Islet of Langerhans (tissue), 1 donor: ENCODE measurements around the gene GUCA1C.

Experiments used
- FAIRE-seq: peaks from one replicate; lab custom pipeline; 2011; peaks lifted over from hg19 to GRCh38; lab: Jason Lieb, UNC

The GUCA1C gene

GRCh38 chr3:108907194-108907593 is 46.5 kb downstream of the GUCA1C start:
- no peak for FAIRE-seq

- no peak for FAIRE-seq
Observed at GRCh38 chr3:108899530-108899929, 54.1 kb downstream of the GUCA1C start.

- FAIRE-seq, result no peak
Observed at GRCh38 chr3:108897883-108898282, 55.8 kb downstream of the GUCA1C start.

GRCh38 chr3:108894981-108895380 is 58.7 kb downstream of the GUCA1C start:
- FAIRE-seq, result no peak

- no peak for FAIRE-seq
Observed at GRCh38 chr3:108891833-108892232, 61.8 kb downstream of the GUCA1C start.

GRCh38 chr3:108887777-108888176 is 65.9 kb downstream of the GUCA1C start:
- no peak for FAIRE-seq

GRCh38 chr3:108887121-108887520 is 66.6 kb downstream of the GUCA1C start:
- no peak for FAIRE-seq

- FAIRE-seq, result no peak
Observed at GRCh38 chr3:108883373-108883772, 70.3 kb downstream of the GUCA1C start.

- FAIRE-seq, result no peak
Observed at GRCh38 chr3:108882762-108883161, 70.9 kb downstream of the GUCA1C start.

- no peak for FAIRE-seq
Observed at GRCh38 chr3:108879915-108880314, 73.8 kb downstream of the GUCA1C start.

- no peak for FAIRE-seq
Observed at GRCh38 chr3:108877901-108878300, 75.8 kb downstream of the GUCA1C start.

- no peak for FAIRE-seq
Observed at GRCh38 chr3:108863799-108864135, 89.9 kb downstream of the GUCA1C start.

- FAIRE-seq, result no peak
Observed at GRCh38 chr3:108862865-108863798, 90.5 kb downstream of the GUCA1C start.

GRCh38 chr3:108861401-108861800 is 92.3 kb downstream of the GUCA1C start:
- no peak for FAIRE-seq
